Hepatocyte (in vitro differentiated cells): Measurements from ENCODE around the gene CTBP1.

Experiments
- CTCF ChIP-seq: fragments of 200-600 bp; sonication (generic); IDR thresholded peaks from 2 replicates; pipeline ENCODE4 v1.5.1; 2016; ENCODE audit warnings: antibody characterized with exemption, mild to moderate bottlenecking; ENCODE audit not compliant: poor library complexity
- EZH2 ChIP-seq: fragments of 200-600 bp; sonication (generic); IDR thresholded peaks from 2 replicates; pipeline ENCODE4 v1.6.1; 2016; ENCODE audit warnings: antibody characterized with exemption, mild to moderate bottlenecking, borderline replicate concordance
- EZH2phosphoT487 ChIP-seq: fragments of 200-600 bp; sonication (generic); IDR thresholded peaks from one replicate; pipeline ENCODE4 v1.6.1; 2018; ENCODE audit warnings: antibody characterized with exemption, mild to moderate bottlenecking, low read depth, moderate library complexity; ENCODE audit not compliant: unreplicated experiment, severe bottlenecking

GRCh38 chr4:1219566-1219950, 29.4 kb downstream of the CTBP1 start:
- TF ChIP-seq EZH2 (no peak), CTCF (no peak), EZH2phosphoT487 (no peak)
